Esophagus squamous epithelium (tissue), 4 donors: ENCODE measurements around the gene ABR.

ENCODE experiments used
- POLR2A ChIP-seq, 4 donors: fragments of 450-650 bp; IDR thresholded peaks; one replicate each; pipeline ENCODE4 v1.6.1; 2017; ENCODE audit warnings: antibody characterized with exemption in 4 of 4, mild to moderate bottlenecking in 4 of 4, moderate library complexity in 3 of 4
- TF ChIP-seq, protein P1 (sequence below), 6 experiments: fragments of 450-650 bp in 4 of 6; fragments of 200-600 bp in 2 of 6; sonication (generic) in 2 of 6; IDR thresholded peaks; one replicate each; pipeline ENCODE4 v1.5.1; 2016 to 2019; ENCODE audit warnings: antibody characterized with exemption in 6 of 6, mild to moderate bottlenecking in 4 of 6, moderate library complexity in 4 of 6

DNA sequence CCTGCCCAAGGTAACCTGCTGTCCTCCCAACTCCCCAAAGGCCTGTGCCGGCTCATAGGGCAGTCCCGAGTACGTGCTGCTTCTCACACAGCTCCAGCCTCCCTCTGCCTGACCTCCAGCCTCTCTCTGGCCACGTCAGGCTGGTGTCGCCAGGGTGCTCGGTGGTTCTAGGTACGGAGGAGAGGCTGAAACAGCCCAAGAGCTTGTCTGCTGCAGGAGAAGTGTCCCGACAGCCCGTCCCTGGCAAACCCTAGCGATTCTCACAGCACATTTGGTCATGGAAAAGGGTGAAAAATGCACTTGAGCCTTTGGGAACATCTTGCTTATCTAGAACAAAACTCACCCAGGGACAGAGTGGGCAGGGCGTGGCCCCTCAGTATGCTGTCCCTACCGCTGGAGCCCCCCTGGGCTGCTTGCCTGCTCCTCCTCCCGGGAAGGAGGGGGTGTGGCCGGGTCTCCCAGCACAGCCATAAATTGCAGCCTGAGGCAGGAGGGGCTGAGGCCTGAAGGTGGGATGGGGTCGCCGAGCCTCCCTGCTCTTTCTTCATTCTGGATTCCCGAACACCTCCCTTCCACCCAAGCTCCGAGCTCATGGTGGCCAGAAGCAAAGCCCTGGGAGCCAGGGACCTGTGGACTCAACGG is 142.4 kb downstream of the ABR start:
- TF ChIP-seq, protein P1, sequence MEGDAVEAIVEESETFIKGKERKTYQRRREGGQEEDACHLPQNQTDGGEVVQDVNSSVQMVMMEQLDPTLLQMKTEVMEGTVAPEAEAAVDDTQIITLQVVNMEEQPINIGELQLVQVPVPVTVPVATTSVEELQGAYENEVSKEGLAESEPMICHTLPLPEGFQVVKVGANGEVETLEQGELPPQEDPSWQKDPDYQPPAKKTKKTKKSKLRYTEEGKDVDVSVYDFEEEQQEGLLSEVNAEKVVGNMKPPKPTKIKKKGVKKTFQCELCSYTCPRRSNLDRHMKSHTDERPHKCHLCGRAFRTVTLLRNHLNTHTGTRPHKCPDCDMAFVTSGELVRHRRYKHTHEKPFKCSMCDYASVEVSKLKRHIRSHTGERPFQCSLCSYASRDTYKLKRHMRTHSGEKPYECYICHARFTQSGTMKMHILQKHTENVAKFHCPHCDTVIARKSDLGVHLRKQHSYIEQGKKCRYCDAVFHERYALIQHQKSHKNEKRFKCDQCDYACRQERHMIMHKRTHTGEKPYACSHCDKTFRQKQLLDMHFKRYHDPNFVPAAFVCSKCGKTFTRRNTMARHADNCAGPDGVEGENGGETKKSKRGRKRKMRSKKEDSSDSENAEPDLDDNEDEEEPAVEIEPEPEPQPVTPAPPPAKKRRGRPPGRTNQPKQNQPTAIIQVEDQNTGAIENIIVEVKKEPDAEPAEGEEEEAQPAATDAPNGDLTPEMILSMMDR (IDR thresholded peaks at IDR 0.05), result no peak
- TF ChIP-seq POLR2A (IDR thresholded peaks at IDR 0.05), result no peak
